ENCODE results near the gene CR1.
A peak's percentile ranks its signal among the peaks of the same experiment; 100 is the strongest.

DNA sequence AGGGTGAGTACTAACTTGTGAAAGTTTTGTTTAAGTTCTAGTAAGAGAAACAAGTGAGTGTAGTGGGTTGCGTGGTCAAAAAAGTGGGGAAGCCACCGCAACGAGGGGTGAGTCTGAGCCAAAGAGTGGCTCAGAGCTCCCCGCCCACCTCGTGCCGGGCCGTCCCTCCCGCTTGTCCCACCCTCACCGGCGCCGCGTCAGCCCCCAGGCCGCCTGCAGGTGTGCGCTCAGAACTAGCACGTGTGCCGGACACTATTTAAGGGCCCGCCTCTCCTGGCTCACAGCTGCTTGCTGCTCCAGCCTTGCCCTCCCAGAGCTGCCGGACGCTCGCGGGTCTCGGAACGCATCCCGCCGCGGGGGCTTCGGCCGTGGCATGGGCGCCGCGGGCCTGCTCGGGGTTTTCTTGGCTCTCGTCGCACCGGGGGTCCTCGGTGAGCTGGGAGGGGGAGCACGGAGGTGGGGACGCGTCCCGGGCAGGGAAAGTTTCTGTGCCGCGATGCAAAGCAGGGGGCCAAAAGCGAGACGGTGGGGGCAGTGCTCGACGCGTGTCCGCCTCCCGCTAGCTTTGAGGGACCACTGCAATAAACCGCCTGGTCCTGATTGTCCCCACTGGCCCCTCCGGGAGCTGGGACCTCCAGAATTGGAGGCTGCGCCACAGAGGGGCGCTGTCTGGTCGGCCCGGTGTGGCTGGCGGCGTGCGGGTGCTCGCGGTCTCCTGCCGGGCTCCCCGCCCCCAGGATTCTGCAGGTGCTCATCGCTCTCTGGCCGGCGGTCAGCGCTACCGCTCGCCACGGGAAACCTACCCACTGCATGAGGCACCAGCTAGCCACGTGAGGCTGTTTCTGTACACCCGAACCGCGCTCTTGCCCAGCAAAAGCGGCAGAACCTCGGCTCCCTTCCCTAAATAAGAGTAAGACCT is 41.7 kb upstream of the CR1 start, which contains the start of gene CR2:
- TF ChIP-seq CTCF (IDR thresholded peaks at IDR 0.05) = peak in 4 of 7 experiments; percentile 5 to 32 (median 22)
- no peak for TF ChIP-seq POLR2A (IDR thresholded peaks at IDR 0.05)

All from body of pancreas (tissue), 4 donors.